Neural cell (in vitro differentiated cells): ENCODE results near the gene PDCD1. TPM values are rescaled to one million over a fixed set of nuclear protein-coding genes. Genes with fewer than 3 reads are reported as not detected.

Source experiments
- H2AFZ ChIP-seq: fragments of 200-600, 300-800 bp; sonication (generic), shearing (Covaris generic); 2 replicates; pipeline ENCODE4 v1.6.0; 2014; ENCODE audit warnings: low read depth, mild to moderate bottlenecking, antibody characterized with exemption, low read length, moderate library complexity
- H3F3A ChIP-seq: fragments of 200-600 bp; shearing (Covaris generic); 2 replicates; pipeline ENCODE4 v1.6.1; 2016; ENCODE audit warnings: mild to moderate bottlenecking, moderate library complexity, mixed read lengths, antibody characterized with exemption, low read length; ENCODE audit not compliant: insufficient read depth, poor library complexity, severe bottlenecking
- H3K27ac ChIP-seq: fragments of 200-600, 300-800 bp; sonication (generic), shearing (Covaris generic); 2 replicates; pipeline ENCODE4 v1.5.1; 2014; ENCODE audit warnings: mild to moderate bottlenecking, low read length, moderate library complexity
- H3K27me3 ChIP-seq: fragments of 300-800, 200-600 bp; sonication (generic), shearing (Covaris generic); 2 replicates; pipeline ENCODE4 v1.6.0; 2014; ENCODE audit warnings: mild to moderate bottlenecking, low read depth, low read length, moderate library complexity; ENCODE audit not compliant: insufficient read depth
- H3K36me3 ChIP-seq: fragments of 300-800, 200-600 bp; sonication (generic), shearing (Covaris generic); 2 replicates; pipeline ENCODE4 v1.5.1; 2014; ENCODE audit warnings: mild to moderate bottlenecking, antibody characterized with exemption, low read length, moderate library complexity; ENCODE audit not compliant: insufficient read depth
- H3K4me2 ChIP-seq: fragments of 300-800, 200-600 bp; sonication (generic), shearing (Covaris generic); 2 replicates; pipeline ENCODE4 v1.6.0; 2014; ENCODE audit warnings: mild to moderate bottlenecking, low read length
- H3K4me3 ChIP-seq: fragments of 300-800, 200-600 bp; sonication (generic), shearing (Covaris generic); 2 replicates; pipeline ENCODE4 v1.5.1; 2014; ENCODE audit warnings: mild to moderate bottlenecking, low read length, moderate library complexity
- H3K79me2 ChIP-seq: fragments of 200-600 bp; shearing (Covaris generic); replicated peaks from 2 replicates; pipeline ENCODE4 v1.6.0; 2014; ENCODE audit warnings: mild to moderate bottlenecking, low read length, moderate library complexity; ENCODE audit not compliant: insufficient read depth
- H3K9ac ChIP-seq: fragments of 300-800, 200-600 bp; sonication (generic), shearing (Covaris generic); 2 replicates; pipeline ENCODE4 v1.6.1; 2016; ENCODE audit warnings: mild to moderate bottlenecking, low read length, mixed read lengths
- H3K9me2 ChIP-seq: fragments of 200-600 bp; shearing (Covaris generic); 2 replicates; pipeline ENCODE4 v1.6.1; 2016; ENCODE audit warnings: mild to moderate bottlenecking, low read length, mixed read lengths; ENCODE audit not compliant: insufficient read depth
- H3K9me3 ChIP-seq: fragments of 200-600, 300-800 bp; sonication (generic), shearing (Covaris generic); 2 replicates; pipeline ENCODE4 v1.6.1; 2016; ENCODE audit warnings: mild to moderate bottlenecking, mixed run types, low read length, moderate library complexity, mixed read lengths
- H4K20me1 ChIP-seq: fragments of 200-600 bp; shearing (Covaris generic); 2 replicates; pipeline ENCODE4 v1.6.1; 2016; ENCODE audit warnings: mild to moderate bottlenecking, mixed run types; ENCODE audit not compliant: insufficient read depth
- CTCF ChIP-seq: fragments of 450-650 bp; IDR thresholded peaks from 2 replicates; pipeline ENCODE4 v1.5.1; 2014; ENCODE audit warnings: antibody characterized with exemption, mild to moderate bottlenecking, moderate library complexity; ENCODE audit not compliant: poor library complexity, severe bottlenecking
- EP300 ChIP-seq: fragments of 450-650 bp; conservative IDR thresholded peaks from 2 replicates; pipeline ENCODE4 v1.6.1; 2014; ENCODE audit warnings: antibody characterized with exemption, mild to moderate bottlenecking, moderate library complexity; ENCODE audit not compliant: poor library complexity, severe bottlenecking
- EZH2 ChIP-seq: fragments of 200-600, 300-800 bp; shearing (Covaris generic), sonication (generic); IDR thresholded peaks from 2 replicates; pipeline ENCODE4 v1.6.1; 2014; ENCODE audit warnings: antibody characterized with exemption, low read length, borderline replicate concordance, mild to moderate bottlenecking; ENCODE audit not compliant: insufficient read depth, poor library complexity, severe bottlenecking
- MXI1 ChIP-seq: fragments of 450-650 bp; conservative IDR thresholded peaks from 2 replicates; pipeline ENCODE4 v1.6.1; 2014; ENCODE audit warnings: antibody characterized with exemption, mild to moderate bottlenecking; ENCODE audit not compliant: poor library complexity, severe bottlenecking
- POLR2AphosphoS5 ChIP-seq: IDR thresholded peaks from 2 replicates; pipeline ENCODE4 v1.6.1; 2012
- RAD21 ChIP-seq: fragments of 450-650 bp; conservative IDR thresholded peaks from 2 replicates; pipeline ENCODE4 v1.6.1; 2014; ENCODE audit warnings: antibody characterized with exemption, mild to moderate bottlenecking, moderate library complexity
- REST ChIP-seq: IDR thresholded peaks from 2 replicates; pipeline ENCODE4 v1.6.1; 2012; ENCODE audit warnings: borderline replicate concordance
- SMC3 ChIP-seq: fragments of 450-650 bp; conservative IDR thresholded peaks from 2 replicates; pipeline ENCODE4 v1.6.1; 2014; ENCODE audit warnings: antibody characterized with exemption, mild to moderate bottlenecking, moderate library complexity; ENCODE audit not compliant: poor library complexity
- TAF1 ChIP-seq: IDR thresholded peaks from 2 replicates; pipeline ENCODE4 v1.6.1; 2012; ENCODE audit warnings: low read depth
- polyA plus RNA-seq: library from polyadenylated mRNA; depleted of rRNA; stranded (reverse); fragments of >200 nt; gene quantifications from 2 replicates; pipeline ENCODE4 v1.2.3, GENCODE V29; 2014

The PDCD1 gene
- polyA plus RNA-seq, 1 donor from 2014 or later = not detected

DNA sequence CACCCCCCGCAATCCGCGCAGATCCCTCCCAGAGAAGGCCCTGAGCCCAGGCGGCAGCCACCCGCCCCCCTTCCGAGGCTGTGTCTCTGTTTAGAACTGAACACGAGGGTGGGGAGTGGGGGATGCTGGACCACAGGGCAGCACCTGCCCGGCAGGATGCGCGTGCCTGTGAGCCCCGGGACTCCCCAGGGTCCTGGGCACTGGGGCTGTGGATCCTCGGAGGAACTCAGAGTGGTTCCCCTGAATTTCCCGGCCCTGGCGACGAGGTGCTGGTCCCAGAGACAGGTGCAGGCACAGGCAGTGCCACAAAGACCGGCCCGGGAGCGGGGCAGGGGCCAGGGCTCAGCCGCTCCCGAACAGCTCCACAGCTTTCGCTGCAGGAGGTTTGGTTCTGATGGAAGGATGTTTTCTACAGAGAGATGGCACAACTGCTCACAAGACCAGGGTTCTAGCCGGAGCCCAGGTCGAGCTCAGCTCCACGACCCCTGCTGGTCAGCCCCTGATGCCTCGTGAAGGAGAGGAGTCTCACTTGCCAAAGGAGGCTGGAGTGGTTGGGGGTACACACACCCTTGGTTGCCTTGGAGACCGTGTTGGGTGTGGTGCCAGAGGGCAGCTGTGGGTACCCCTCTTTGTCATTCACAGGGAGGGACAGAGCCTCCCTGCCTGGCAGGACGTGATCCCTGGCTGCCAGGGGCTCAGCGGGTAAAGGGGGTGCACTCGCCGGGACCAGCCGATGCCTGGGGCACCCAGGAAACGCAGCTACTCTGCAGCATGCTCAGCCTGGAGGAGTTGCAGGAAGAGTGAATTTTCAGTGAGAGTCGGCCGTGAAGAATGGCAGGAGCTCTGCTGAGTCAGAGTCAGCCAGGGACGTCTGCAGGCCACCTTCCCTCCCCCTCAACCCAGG, 54.1 kb downstream of the PDCD1 start:
- no peaks in the 10 kb centered on the region for H3K9me3 ChIP-seq
- H3K4me2 ChIP-seq = no peak overlapping the region
- H4K20me1 ChIP-seq = no peaks in the 10 kb centered on the region
- TF ChIP-seq MXI1 = no peak
- no peak for TF ChIP-seq EZH2
- TF ChIP-seq SMC3 = no peak
- H3K79me2 ChIP-seq = no peaks in the 10 kb centered on the region
- H3K9me2 ChIP-seq = no peaks in the 10 kb centered on the region
- H3F3A ChIP-seq = no peaks in the 10 kb centered on the region
- no peak overlapping the region for H3K4me3 ChIP-seq
- H3K27ac ChIP-seq = no peak overlapping the region
- H2AFZ ChIP-seq = no peak overlapping the region
- no peaks in the 10 kb centered on the region for H3K27me3 ChIP-seq
- H3K36me3 ChIP-seq = no peaks in the 10 kb centered on the region
- no peak overlapping the region for H3K9ac ChIP-seq

- Histone ChIP-seq H3K27me3 (no peaks in the 10 kb centered on the region), H3K9ac (no peak overlapping the region), H3K9me2 (no peaks in the 10 kb centered on the region), H3K4me3 (peak overlapping the region; percentile 52), H3K27ac (no peak overlapping the region), H3K9me3 (no peaks in the 10 kb centered on the region), H3K79me2 (no peaks in the 10 kb centered on the region), H3F3A (no peaks in the 10 kb centered on the region), H4K20me1 (no peaks in the 10 kb centered on the region), H3K36me3 (no peaks in the 10 kb centered on the region), H3K4me2 (no peak overlapping the region), H2AFZ (no peak overlapping the region)
- TF ChIP-seq CTCF (no peak), SMC3 (no peak), EZH2 (no peak), TAF1 (no peak)
These were observed 55.0 kb downstream of the PDCD1 start for GRCh38 chr2:241803387-241804325.

- no peak overlapping the region for H3K4me3 ChIP-seq
These were observed 56.0 kb downstream of the PDCD1 start for GRCh38 chr2:241802421-241803318.

More at GRCh38 chr2:241802421-241803318, 56.0 kb downstream of the PDCD1 start:
- Histone ChIP-seq H3K9me2 (no peaks in the 10 kb centered on the region), H3K4me2 (no peak overlapping the region), H3K79me2 (no peaks in the 10 kb centered on the region), H3K27me3 (no peaks in the 10 kb centered on the region), H4K20me1 (no peaks in the 10 kb centered on the region), H3K9ac (no peak overlapping the region), H3K27ac (no peak overlapping the region), H3F3A (no peaks in the 10 kb centered on the region), H3K36me3 (no peaks in the 10 kb centered on the region), H2AFZ (no peak overlapping the region), H3K9me3 (no peaks in the 10 kb centered on the region)
- TF ChIP-seq POLR2AphosphoS5 (no peak), TAF1 (no peak), EZH2 (no peak), MXI1 (no peak), RAD21 (no peak), SMC3 (no peak), EP300 (no peak), REST (no peak), CTCF (no peak)
